ENCODE data around the gene GCN1. TPM values are rescaled to one million over a fixed set of nuclear protein-coding genes. Genes with fewer than 3 reads are reported as not detected.

Gene GCN1
- total RNA-seq, 2 donors from 2014 or later: 53.4 to 144 TPM

DNA sequence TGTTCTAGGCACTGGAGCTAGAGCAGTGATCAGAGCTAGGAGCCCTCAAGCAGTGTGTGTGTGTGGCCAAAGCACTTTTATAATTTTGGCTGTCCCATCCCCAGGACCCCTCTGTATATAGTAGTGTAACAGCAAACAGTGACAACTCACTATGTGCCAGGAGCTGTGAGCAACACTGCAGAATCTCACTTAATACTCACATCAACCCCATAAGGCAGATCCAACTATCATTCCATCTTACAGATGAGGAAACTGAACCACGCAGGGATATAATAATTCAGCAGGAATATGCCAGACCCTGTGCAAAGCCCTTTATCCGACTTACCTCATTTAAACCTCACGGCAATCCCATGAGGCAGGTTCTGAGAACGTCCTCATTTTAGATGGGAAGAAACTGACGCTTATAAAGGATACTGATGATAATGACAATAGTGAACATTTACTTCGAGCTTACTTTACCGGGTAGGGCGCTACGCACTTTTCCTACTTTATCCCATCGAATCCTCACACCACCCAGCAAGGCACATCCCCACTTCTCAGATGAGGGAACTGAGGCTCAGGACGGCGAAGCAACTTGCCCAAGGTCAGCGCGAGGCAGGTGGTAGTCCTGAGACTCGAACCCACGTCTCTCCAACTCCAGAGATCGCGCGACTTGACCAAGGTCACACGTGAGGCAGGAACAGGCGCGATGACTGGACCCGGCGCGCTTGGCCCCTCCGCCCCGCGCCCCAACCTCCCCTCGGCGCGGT lies 78.6 kb downstream of the GCN1 start:
- intact Hi-C loops (cut with DNase I): no loop called here
- TF ChIP-seq, protein P1, sequence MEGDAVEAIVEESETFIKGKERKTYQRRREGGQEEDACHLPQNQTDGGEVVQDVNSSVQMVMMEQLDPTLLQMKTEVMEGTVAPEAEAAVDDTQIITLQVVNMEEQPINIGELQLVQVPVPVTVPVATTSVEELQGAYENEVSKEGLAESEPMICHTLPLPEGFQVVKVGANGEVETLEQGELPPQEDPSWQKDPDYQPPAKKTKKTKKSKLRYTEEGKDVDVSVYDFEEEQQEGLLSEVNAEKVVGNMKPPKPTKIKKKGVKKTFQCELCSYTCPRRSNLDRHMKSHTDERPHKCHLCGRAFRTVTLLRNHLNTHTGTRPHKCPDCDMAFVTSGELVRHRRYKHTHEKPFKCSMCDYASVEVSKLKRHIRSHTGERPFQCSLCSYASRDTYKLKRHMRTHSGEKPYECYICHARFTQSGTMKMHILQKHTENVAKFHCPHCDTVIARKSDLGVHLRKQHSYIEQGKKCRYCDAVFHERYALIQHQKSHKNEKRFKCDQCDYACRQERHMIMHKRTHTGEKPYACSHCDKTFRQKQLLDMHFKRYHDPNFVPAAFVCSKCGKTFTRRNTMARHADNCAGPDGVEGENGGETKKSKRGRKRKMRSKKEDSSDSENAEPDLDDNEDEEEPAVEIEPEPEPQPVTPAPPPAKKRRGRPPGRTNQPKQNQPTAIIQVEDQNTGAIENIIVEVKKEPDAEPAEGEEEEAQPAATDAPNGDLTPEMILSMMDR (IDR thresholded peaks at IDR 0.05): no peak

GRCh38 chr12:120115066-120115465 lies 79.4 kb downstream of the GCN1 start:
- TF ChIP-seq, protein P1 (IDR thresholded peaks at IDR 0.05): no peak
- Histone ChIP-seq H3K27me3 (no peaks in the 10 kb centered on the region), H3K4me3 (peak overlapping the region; percentile 91), H3K36me3 (no peaks in the 10 kb centered on the region), H3K9me3 (no peaks in the 10 kb centered on the region), H3K27ac (no peak overlapping the region), H3K4me1 (peaks cover 8% of the 10 kb centered on the region), H3K9ac (ENCODE audit: low read depth in 2 of 2, low read length in 2 of 2) (peak overlapping the region in 1 of 2 donors; percentile 80)
- no peak for DNase-seq
- intact Hi-C loops (cut with DNase I): no loop called here

More for the DNA sequence above, 78.6 kb downstream of the GCN1 start:
- no peaks in the 10 kb centered on the region for H3K27me3 ChIP-seq
- H3K36me3 ChIP-seq: no peaks in the 10 kb centered on the region
- H3K4me3 ChIP-seq: peak overlapping the region; percentile 91
- peak overlapping the region; percentile 11 for H3K27ac ChIP-seq
- peaks cover 8% of the 10 kb centered on the region for H3K4me1 ChIP-seq
- H3K9me3 ChIP-seq: no peaks in the 10 kb centered on the region
- peak overlapping the region; percentile 73 to 80 for H3K9ac ChIP-seq (ENCODE audit: low read depth in 2 of 2, low read length in 2 of 2)
- peak; percentile 44 for DNase-seq

GRCh38 chr12:120110550-120111501 lies 83.7 kb downstream of the GCN1 start:
- peak overlapping the region; percentile 22 for H3K27ac ChIP-seq
- H3K27me3 ChIP-seq: no peaks in the 10 kb centered on the region
- H3K4me1 ChIP-seq: peaks cover 4% of the 10 kb centered on the region
- DNase-seq: no peak
- H3K9ac ChIP-seq (ENCODE audit: low read depth in 2 of 2, low read length in 2 of 2): no peak overlapping the region
- intact Hi-C loops (cut with DNase I): no loop called here
- H3K9me3 ChIP-seq: no peaks in the 10 kb centered on the region
- no peak overlapping the region for H3K4me3 ChIP-seq
- TF ChIP-seq, protein P1 (IDR thresholded peaks at IDR 0.05): no peak
- no peaks in the 10 kb centered on the region for H3K36me3 ChIP-seq

- Histone ChIP-seq H3K9ac (ENCODE audit: low read depth in 2 of 2, low read length in 2 of 2) (no peak overlapping the region), H3K36me3 (no peaks in the 10 kb centered on the region), H3K27me3 (no peaks in the 10 kb centered on the region), H3K4me1 (no peaks in the 10 kb centered on the region), H3K4me3 (no peak overlapping the region), H3K27ac (no peak overlapping the region), H3K9me3 (no peaks in the 10 kb centered on the region)
- intact Hi-C loops (cut with DNase I): no loop called here
- TF ChIP-seq, protein P1 (IDR thresholded peaks at IDR 0.05): no peak
- DNase-seq: no peak
These were observed 84.8 kb downstream of the GCN1 start for GRCh38 chr12:120109570-120110267.

DNA sequence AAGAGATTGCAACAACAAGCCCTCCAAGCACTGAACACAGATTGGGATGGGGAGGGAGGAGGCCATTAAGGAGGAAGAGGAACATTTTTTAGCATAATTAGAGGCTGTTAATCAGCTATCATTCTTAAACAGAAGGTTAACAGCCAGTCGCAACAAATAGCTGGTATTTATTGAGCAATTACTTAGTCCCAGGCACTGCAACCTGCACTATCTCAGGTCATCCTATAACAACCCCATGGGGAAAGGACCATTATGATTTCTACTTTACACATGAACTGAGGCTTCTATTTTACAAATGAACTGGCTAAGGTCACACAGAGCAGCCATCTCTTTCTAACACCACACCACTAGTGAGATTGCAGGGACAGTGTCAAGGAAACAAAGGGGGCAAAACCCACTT lies 88.4 kb downstream of the GCN1 start:
- peaks cover 16% of the 10 kb centered on the region for H3K36me3 ChIP-seq
- H3K27me3 ChIP-seq: no peaks in the 10 kb centered on the region
- no peaks in the 10 kb centered on the region for H3K4me1 ChIP-seq
- DNase-seq: no peak
- H3K9ac ChIP-seq (ENCODE audit: low read depth in 2 of 2, low read length in 2 of 2): no peak overlapping the region
- TF ChIP-seq, protein P1 (IDR thresholded peaks at IDR 0.05): no peak
- H3K4me3 ChIP-seq: no peak overlapping the region
- no peaks in the 10 kb centered on the region for H3K9me3 ChIP-seq
- intact Hi-C loops (cut with DNase I): no loop called here
- H3K27ac ChIP-seq: no peak overlapping the region

Measured in colonic mucosa (tissue), 4 donors.